ENCODE results near the gene EFCAB6. TPM values are rescaled to one million over a fixed set of nuclear protein-coding genes. Genes with fewer than 3 reads are reported as not detected.

Gene EFCAB6
- total and polyA plus RNA-seq, 2 donors (not counting 1 experiment from before 2014, with no cell fraction given) = 0.07 to 0.10 TPM

- DNase-seq (no peak), ATAC-seq (ENCODE audit: low read depth) (no peak)
- Mint-ChIP-seq H3K4me3 (no peak overlapping the region), H3K4me1 (no peaks in the 10 kb centered on the region), H3K27me3 (peaks cover 25% of the 10 kb centered on the region), H3K27ac (no peak overlapping the region), H3K9me3 (ENCODE audit: insufficient read depth) (peaks cover 9% of the 10 kb centered on the region)
- Histone ChIP-seq H3K27me3 (replicated peaks in 1 of 4; ENCODE audit: control extremely low read depth in 1 of 4, control insufficient read depth in 3 of 4, insufficient read depth in 4 of 4, low read length in 3 of 4) (peaks cover 0 to 11% (median 0%) of the 10 kb centered on the region in 4 experiments), H3K4me3 (ENCODE audit: control extremely low read depth in 1 of 5, extremely low read depth in 1 of 5, insufficient read depth in 1 of 5, low read depth in 2 of 5, low read length in 4 of 5) (no peak overlapping the region), H3K79me2 (ENCODE audit: control insufficient read depth, insufficient read depth, low read length) (no peaks in the 10 kb centered on the region), H3K4me1 (ENCODE audit: control insufficient read depth in 2 of 2, insufficient read depth in 2 of 2, low read length in 2 of 2) (no peaks in the 10 kb centered on the region), H3K36me3 (replicated peaks in 1 of 2; ENCODE audit: control extremely low read depth in 1 of 2, control insufficient read depth in 1 of 2, extremely low read depth in 1 of 2, insufficient read depth in 2 of 2, low read length in 1 of 2) (no peaks in the 10 kb centered on the region), H3K27ac (ENCODE audit: low read length in 2 of 2) (no peak overlapping the region), H3K9me3 (ENCODE audit: control extremely low read depth in 1 of 3, control insufficient read depth in 2 of 3, insufficient read depth in 1 of 3, low read length in 2 of 3) (peaks cover 0 to 20% (median 10%) of the 10 kb centered on the region in 3 donors), H3K9ac (ENCODE audit: low read length) (no peak overlapping the region), H3K4me2 (replicated peaks; ENCODE audit: low read depth, low read length, poor library complexity, severe bottlenecking) (no peak overlapping the region), H4K20me1 (ENCODE audit: control insufficient read depth, insufficient read depth, low read length, poor library complexity, severe bottlenecking) (no peaks in the 10 kb centered on the region), H2AFZ (ENCODE audit: insufficient read depth, low read depth, low read length, poor library complexity, severe bottlenecking) (no peak overlapping the region)
- CTCF ChIA-PET = no interaction called here
- POLR2A ChIA-PET = no interaction called here
- 72% methylated on average over 3 of the region's 4 CpGs for WGBS (ENCODE audit: insufficient coverage)
- intact Hi-C loops (cut with micrococcal nuclease) = no loop called here
- TF ChIP-seq CTCF (IDR thresholded peaks at IDR 0.05) (no peak), EZH2 (IDR thresholded peaks at IDR 0.05; ENCODE audit: borderline replicate concordance, insufficient read depth, low read depth, low read length, poor library complexity, severe bottlenecking) (no peak)
These were observed 231.8 kb downstream of the EFCAB6 start for GRCh38 chr22:43580271-43580750.

- H3K27ac ChIP-seq (ENCODE audit: low read length in 2 of 2) = no peak overlapping the region
- peaks cover 0 to 14% (median 0%) of the 10 kb centered on the region in 4 experiments for H3K27me3 ChIP-seq (replicated peaks in 1 of 4; ENCODE audit: control extremely low read depth in 1 of 4, control insufficient read depth in 3 of 4, insufficient read depth in 4 of 4, low read length in 3 of 4)
- peaks cover 0 to 4% (median 0%) of the 10 kb centered on the region in 3 donors for H3K9me3 ChIP-seq (ENCODE audit: control extremely low read depth in 1 of 3, control insufficient read depth in 2 of 3, insufficient read depth in 1 of 3, low read length in 2 of 3)
- H3K4me2 ChIP-seq (replicated peaks; ENCODE audit: low read depth, low read length, poor library complexity, severe bottlenecking) = no peak overlapping the region
- Mint-ChIP-seq H3K4me1 (no peaks in the 10 kb centered on the region), H3K27ac (no peak overlapping the region), H3K9me3 (ENCODE audit: insufficient read depth) (no peaks in the 10 kb centered on the region), H3K27me3 (peaks cover 17% of the 10 kb centered on the region), H3K4me3 (no peak overlapping the region)
- POLR2A ChIA-PET = no interaction called here
- intact Hi-C loops (cut with micrococcal nuclease) = no loop called here
- DNase-seq (no peak), ATAC-seq (ENCODE audit: low read depth) (no peak)
- 83% methylated on average over 3 of the region's 5 CpGs for WGBS (ENCODE audit: insufficient coverage)
- CTCF ChIA-PET = no interaction called here
- no peak overlapping the region for H3K4me3 ChIP-seq (ENCODE audit: control extremely low read depth in 1 of 5, extremely low read depth in 1 of 5, insufficient read depth in 1 of 5, low read depth in 2 of 5, low read length in 4 of 5)
- no peaks in the 10 kb centered on the region for H4K20me1 ChIP-seq (ENCODE audit: control insufficient read depth, insufficient read depth, low read length, poor library complexity, severe bottlenecking)
- H3K36me3 ChIP-seq (replicated peaks in 1 of 2; ENCODE audit: control extremely low read depth in 1 of 2, control insufficient read depth in 1 of 2, extremely low read depth in 1 of 2, insufficient read depth in 2 of 2, low read length in 1 of 2) = no peaks in the 10 kb centered on the region
- TF ChIP-seq CTCF (IDR thresholded peaks at IDR 0.05) (no peak), EZH2 (IDR thresholded peaks at IDR 0.05; ENCODE audit: borderline replicate concordance, insufficient read depth, low read depth, low read length, poor library complexity, severe bottlenecking) (no peak)
- H3K9ac ChIP-seq (ENCODE audit: low read length) = no peak overlapping the region
- no peaks in the 10 kb centered on the region for H3K4me1 ChIP-seq (ENCODE audit: control insufficient read depth in 2 of 2, insufficient read depth in 2 of 2, low read length in 2 of 2)
- no peak overlapping the region for H2AFZ ChIP-seq (ENCODE audit: insufficient read depth, low read depth, low read length, poor library complexity, severe bottlenecking)
- H3K79me2 ChIP-seq (ENCODE audit: control insufficient read depth, insufficient read depth, low read length) = no peaks in the 10 kb centered on the region
These were observed 237.4 kb downstream of the EFCAB6 start for GRCh38 chr22:43574738-43575137.
